Activated CD4-positive, alpha-beta T cell treated with anti-CD3 and anti-CD28 coated beads, Interleukin-2, amount 50 U/mL, for 4 hours (primary cell): ENCODE measurements around the gene TSSC4.
A peak's percentile ranks its signal among the peaks of the same experiment; 100 is the strongest.

Experiments
- DNase-seq, 2 experiments: peaks; one replicate each; pipeline ENCODE4 v3.0.0-alpha.2; 2020

Gene TSSC4

GRCh38 chr11:2420502-2421225, 20.1 kb downstream of the TSSC4 start:
- DNase-seq, result peak; percentile 63 to 65

DNA sequence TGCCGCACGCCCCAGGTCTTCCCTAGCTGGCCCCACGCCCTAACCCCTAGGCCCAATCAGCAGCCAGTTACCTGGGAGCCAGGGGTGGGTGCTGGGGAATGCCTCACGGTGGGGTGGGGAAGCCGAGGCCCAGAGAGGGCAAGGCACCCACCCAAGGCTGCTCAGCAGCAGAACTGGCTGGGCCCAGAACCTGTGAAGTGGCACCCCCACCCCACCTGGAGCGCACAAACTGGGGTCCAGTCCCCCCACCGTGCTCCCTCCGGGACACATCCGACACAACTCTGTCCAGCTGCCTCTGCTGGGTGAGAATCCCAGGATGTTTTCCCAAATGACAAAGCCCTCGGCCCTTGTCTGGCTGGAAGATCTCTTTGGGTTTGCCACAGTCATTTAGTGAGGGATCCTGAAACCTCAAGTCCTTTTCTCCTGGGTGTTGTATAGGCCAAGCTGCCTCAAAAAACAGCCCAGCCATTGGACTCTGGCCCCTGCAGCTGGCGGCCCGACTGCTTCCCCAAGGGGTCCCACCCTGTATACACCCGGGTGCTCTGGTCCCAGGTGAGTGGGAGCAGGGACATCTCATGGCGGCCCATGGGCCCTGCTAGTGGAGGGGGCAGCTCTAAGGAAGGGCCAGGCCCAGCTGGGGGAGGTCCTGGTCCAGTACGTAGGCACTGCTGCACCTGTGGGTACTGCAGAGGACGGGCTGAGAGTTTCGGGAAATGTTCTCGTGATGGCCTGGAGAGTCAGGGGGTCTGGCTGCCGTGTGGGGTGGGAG, 20.9 kb downstream of the TSSC4 start:
- DNase-seq, result no peak

DNA sequence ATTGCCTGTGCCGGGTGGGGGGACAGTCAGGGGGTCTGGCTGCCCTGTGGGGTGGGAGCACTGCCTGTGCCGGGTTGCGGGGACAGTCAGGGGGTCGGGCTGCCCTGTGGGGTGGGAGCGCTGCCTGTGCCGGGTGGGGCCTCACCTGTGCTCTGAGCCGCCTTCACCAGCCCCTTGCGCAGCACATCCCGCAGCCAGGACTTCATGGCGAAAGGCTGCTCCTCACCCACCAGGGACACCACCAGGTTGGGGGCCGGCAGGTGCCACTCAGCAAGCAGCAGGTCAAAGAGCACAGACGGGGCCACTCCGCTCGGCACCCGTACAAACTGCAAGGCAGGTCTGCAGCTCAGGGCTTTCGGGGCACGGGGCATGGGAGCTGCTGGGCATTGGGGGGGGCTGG, 21.4 kb downstream of the TSSC4 start:
- DNase-seq, result no peak

DNA sequence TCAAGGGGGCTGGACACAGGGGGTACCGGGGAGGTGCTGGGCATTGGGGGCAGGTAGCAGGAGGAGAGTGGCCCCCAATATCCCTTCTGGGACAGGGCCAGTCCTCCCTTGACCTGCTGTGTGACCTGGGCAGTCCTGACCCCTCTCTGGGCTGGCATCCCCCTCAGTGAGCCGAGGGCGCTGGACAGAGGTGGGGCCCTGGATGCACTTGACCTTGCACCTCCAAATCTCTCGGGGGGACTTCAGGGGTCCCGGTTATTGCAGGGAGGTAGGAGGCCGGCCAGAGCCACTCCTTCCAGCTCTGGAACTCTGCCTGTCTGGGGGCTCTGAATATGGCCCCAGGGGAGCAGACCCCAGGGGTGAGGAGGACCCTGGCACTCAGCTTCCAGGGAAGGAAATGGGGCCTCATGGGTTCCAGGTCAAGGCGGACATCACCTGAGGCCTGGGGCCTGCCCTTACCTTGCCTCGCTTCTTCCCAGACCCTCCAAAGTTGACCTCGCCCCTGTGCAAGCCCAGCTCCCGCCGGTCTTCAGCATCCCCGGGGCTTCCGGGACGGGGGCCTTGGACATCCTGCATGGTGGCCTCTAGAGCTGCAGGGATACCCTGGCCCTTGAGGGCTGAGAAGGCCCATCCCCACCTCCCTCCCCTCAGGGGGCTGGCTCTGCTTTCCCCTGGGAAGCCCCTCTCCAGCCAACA, 22.1 kb downstream of the TSSC4 start:
- no peak for DNase-seq

GRCh38 chr11:2423157-2424025, 22.8 kb downstream of the TSSC4 start:
- DNase-seq, result no peak

- no peak for DNase-seq
These were observed 24.4 kb downstream of the TSSC4 start for GRCh38 chr11:2424811-2425495.

GRCh38 chr11:2425506-2425905, 25.0 kb downstream of the TSSC4 start:
- no peak for DNase-seq

GRCh38 chr11:2426221-2426620, 25.7 kb downstream of the TSSC4 start:
- no peak for DNase-seq

GRCh38 chr11:2426826-2427521, 26.4 kb downstream of the TSSC4 start:
- DNase-seq, result no peak

DNA sequence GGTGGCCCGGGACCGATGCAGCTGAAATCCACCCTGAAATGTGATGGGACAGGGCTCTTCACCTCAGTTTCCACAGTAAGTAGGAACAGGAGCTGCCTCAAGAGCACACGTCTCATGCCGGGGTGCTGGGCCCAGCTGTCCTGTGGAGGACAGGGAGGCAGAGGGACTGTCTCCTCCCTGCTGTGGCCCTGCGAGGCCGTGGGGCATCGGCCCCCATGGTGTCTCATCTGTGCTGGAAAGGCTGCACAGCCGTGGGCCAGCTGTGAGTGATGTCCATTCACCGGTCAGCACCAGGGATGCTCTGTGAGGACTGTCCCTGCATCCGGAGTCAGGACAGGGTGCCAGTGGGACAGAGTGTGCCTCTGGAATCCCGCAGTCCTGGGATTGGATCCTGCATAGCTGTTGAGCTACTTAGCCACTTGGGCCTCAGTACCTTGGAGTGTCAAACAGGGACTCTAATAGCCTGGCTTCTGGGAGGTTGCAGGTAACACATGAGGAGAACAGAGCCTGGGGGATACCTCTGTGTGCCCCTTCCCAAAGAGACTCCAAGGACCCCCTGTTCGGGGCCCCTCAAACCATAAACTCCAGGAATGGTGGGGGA, 27.3 kb downstream of the TSSC4 start:
- no peak for DNase-seq

GRCh38 chr11:2428322-2428795, 27.8 kb downstream of the TSSC4 start:
- peak; percentile 88 to 91 for DNase-seq

DNA sequence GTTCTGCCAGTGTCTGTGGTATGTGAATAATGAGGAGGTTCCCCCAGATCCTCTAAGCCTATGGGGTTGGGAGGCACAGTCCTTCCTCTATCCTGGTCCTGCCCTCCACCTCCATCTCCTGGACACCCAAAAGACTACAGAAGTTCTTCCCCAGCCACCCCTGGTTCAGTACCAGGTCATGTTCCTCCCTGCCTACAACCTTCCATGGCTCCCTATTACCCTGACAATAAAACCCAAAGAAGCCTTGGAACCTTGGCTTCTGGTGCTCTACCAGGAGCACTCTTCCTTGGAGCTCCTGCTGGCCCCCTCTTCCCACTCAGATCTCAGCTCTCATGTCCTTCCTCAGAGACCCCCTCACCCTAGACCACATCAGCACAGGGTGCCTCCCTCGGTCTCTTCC, 30.8 kb downstream of the TSSC4 start:
- no peak for DNase-seq

GRCh38 chr11:2432171-2432621, 31.6 kb downstream of the TSSC4 start:
- DNase-seq, result no peak

GRCh38 chr11:2432628-2433071, 32.1 kb downstream of the TSSC4 start:
- DNase-seq, result no peak

- no peak for DNase-seq
These were observed 32.8 kb downstream of the TSSC4 start for GRCh38 chr11:2433106-2433925.

GRCh38 chr11:2434008-2434407, 33.5 kb downstream of the TSSC4 start:
- DNase-seq, result no peak

DNA sequence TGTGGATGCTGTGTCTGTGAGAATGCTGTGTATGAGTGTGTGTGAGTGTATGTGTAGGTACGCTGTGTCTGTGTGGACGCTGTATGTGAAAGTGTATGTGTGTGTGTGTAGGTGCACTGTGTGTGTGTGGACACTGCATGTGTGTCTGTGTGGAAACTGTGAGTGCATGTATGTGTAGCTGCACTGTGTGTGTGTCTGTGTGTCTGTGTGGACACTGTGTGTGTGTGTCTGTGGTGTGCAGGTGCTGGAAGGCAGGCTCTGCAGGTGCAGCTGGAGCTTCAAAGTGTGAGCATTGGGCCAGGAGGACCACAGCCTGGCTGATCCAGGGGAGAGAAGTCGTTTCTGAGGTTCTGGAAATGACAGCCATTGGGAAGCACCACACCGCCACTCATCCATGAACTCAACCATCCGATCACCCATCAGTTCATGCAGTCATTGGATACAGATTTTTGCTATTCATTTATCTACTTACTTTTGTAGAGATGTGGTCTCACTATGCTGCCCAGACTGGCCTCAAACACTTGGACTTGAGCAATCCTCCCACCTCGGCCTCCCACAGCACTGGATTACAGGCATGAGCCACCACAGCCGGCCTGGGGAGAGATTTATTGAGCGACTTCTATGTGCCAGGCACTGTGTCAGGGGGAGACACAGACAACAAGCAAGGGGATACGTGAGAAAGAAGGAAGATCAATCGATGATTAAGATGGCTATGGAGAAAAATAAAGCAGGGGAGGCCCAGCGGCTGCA, 34.1 kb downstream of the TSSC4 start:
- DNase-seq, result no peak

- no peak for DNase-seq
These were observed 34.9 kb downstream of the TSSC4 start for GRCh38 chr11:2435288-2436012.
